ENCODE results near the gene TMEM184B. TPM values are rescaled to one million over a fixed set of nuclear protein-coding genes. Genes with fewer than 3 reads are reported as not detected.

TMEM184B gene
- total RNA-seq, 1 donor from 2014 or later: 118 TPM

DNA sequence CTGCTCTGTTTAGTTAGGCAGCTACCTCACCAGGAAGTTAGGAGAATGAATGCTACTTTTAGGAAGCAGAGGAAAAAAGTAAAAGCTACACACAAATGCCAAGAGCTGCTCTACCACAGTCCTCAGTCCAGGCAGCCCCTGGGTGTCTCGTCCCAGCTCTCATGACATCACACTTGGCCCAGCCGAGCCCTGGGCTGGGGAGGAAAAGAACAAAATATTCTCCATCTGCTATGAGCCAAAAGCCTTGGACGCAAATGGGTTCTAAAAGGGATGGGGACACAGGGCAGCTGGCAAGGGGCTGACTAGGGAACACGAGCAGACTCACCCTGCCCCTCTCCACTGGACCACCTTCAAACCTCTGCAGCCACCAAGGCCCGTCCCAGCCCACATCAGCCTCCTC lies 26.1 kb downstream of the TMEM184B start:
- intact Hi-C loops (cut with DNase I): no loop called here
- peak in 1 of 2 donors; percentile 91 for DNase-seq (ENCODE audit: low spot score in 2 of 2)
- peaks cover 20 to 43% of the 10 kb centered on the region in 2 donors for H3K4me1 ChIP-seq
- peaks cover 29 to 40% of the 10 kb centered on the region in 2 donors for H3K36me3 ChIP-seq
- no peak for TF ChIP-seq CTCF (IDR thresholded peaks at IDR 0.05)
- peak overlapping the region in 1 of 2 donors; percentile 6 for H3K4me3 ChIP-seq
- no peaks in the 10 kb centered on the region for H3K27me3 ChIP-seq
- peak overlapping the region; percentile 82 to 85 for H3K27ac ChIP-seq
- H3K9me3 ChIP-seq: no peaks in the 10 kb centered on the region

DNA sequence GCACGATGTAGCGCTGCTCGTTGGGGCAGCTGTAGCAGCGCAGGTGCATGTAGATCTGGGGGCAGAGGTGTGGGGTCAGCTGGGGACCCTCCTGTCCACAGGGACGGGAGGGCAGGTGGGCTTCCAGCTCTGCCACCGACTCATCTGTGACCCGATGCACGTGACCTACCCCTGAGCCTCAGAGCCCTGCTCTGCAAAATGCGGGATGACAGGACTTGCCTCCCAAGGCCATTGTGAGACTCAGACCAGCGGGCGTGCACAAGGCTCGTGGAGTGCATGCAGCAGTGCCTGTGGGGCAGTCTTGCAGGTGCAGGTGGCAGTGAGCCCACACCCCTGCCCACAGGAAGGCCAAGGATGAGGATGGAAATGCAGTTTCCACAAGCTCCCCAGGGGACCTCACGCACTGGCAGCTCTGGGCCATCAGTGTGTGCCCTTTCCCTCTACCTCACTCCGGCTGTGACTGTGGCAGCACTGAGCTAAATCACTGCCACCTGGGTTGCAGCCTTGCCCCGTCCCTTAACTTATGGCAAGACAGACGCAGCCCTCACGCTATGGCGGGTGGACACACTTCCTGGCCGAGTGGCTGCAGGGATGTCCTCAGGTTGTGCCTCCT lies 26.7 kb downstream of the TMEM184B start:
- peaks cover 20 to 42% of the 10 kb centered on the region in 2 donors for H3K4me1 ChIP-seq
- intact Hi-C loops (cut with DNase I): no loop called here

GRCh38 chr22:38244106-38244505 lies 28.7 kb downstream of the TMEM184B start:
- peaks cover 29 to 40% of the 10 kb centered on the region in 2 donors for H3K36me3 ChIP-seq
- peaks cover 20 to 46% of the 10 kb centered on the region in 2 donors for H3K4me1 ChIP-seq
- DNase-seq (ENCODE audit: low spot score in 2 of 2): no peak
- intact Hi-C loops (cut with DNase I): no loop called here
- no peak overlapping the region for H3K4me3 ChIP-seq
- peak overlapping the region in 1 of 2 donors; percentile 85 for H3K27ac ChIP-seq
- TF ChIP-seq CTCF (IDR thresholded peaks at IDR 0.05): no peak
- H3K27me3 ChIP-seq: no peaks in the 10 kb centered on the region
- no peaks in the 10 kb centered on the region for H3K9me3 ChIP-seq

More for the DNA sequence above, 26.7 kb downstream of the TMEM184B start:
- Histone ChIP-seq H3K36me3 (peaks cover 29 to 40% of the 10 kb centered on the region in 2 donors), H3K9me3 (no peaks in the 10 kb centered on the region), H3K27me3 (no peaks in the 10 kb centered on the region), H3K4me3 (peak overlapping the region in 1 of 2 donors; percentile 6), H3K27ac (peak overlapping the region; percentile 82 to 85)
- TF ChIP-seq CTCF (IDR thresholded peaks at IDR 0.05): no peak
- no peak for DNase-seq (ENCODE audit: low spot score in 2 of 2)

GRCh38 chr22:38243007-38243765 lies 29.6 kb downstream of the TMEM184B start:
- peaks cover 26 to 55% of the 10 kb centered on the region in 2 donors for H3K4me1 ChIP-seq
- no peak for TF ChIP-seq CTCF (IDR thresholded peaks at IDR 0.05)
- intact Hi-C loops (cut with DNase I): no loop called here
- H3K9me3 ChIP-seq: no peaks in the 10 kb centered on the region
- no peaks in the 10 kb centered on the region for H3K27me3 ChIP-seq
- H3K27ac ChIP-seq: peak overlapping the region; percentile 56 to 77
- no peak for DNase-seq (ENCODE audit: low spot score in 2 of 2)
- H3K4me3 ChIP-seq: no peak overlapping the region
- peaks cover 29 to 40% of the 10 kb centered on the region in 2 donors for H3K36me3 ChIP-seq

DNA sequence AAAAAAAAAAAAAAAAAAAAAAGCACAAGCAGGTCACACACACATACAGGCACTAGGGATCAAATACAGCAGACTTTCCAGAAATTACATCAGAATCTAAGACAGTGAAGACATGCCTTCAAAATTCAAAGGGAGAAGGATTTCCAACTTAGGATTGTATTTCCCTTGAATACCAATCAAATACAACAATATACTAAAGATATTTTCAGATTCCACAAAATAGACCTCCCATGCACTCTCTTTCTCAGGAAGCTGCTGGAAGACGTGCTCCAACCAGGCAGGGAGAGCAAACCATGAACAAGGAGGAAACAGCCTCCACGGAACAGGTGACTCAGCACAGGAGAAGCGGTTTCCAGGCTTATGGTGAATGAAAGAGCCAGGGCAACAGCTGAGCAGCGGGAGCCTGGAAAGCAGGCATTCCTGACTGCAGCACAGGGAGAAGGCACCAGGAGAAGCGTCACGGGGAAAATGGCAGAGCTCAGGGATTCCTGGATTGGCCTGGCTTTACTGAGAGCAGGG lies 32.0 kb downstream of the TMEM184B start:
- no peaks in the 10 kb centered on the region for H3K9me3 ChIP-seq
- H3K4me3 ChIP-seq: no peak overlapping the region
- no peaks in the 10 kb centered on the region for H3K27me3 ChIP-seq
- intact Hi-C loops (cut with DNase I): no loop called here
- no peak for DNase-seq (ENCODE audit: low spot score in 2 of 2)
- H3K27ac ChIP-seq: peak overlapping the region; percentile 57 to 81
- TF ChIP-seq CTCF (IDR thresholded peaks at IDR 0.05): no peak
- peaks cover 10 to 38% of the 10 kb centered on the region in 2 donors for H3K4me1 ChIP-seq
- peaks cover 32 to 47% of the 10 kb centered on the region in 2 donors for H3K36me3 ChIP-seq
